Epidermal melanocyte (primary cell): Measurements from ENCODE around the gene HOGA1.
"Not testable (repeated sequence)": the region's sequence is repeated elsewhere in the genome, so short reads cannot be mapped to it uniquely, and the experiment has no call there.

Experiments
- DNase-seq: peaks from one replicate; pipeline ENCODE4 v3.0.0; 2011; ENCODE audit warnings: low spot score; ENCODE audit not compliant: insufficient read length

HOGA1 gene

GRCh38 chr10:97648562-97649404 is 64.6 kb downstream of the HOGA1 start:
- DNase-seq = peak; percentile 41

DNA sequence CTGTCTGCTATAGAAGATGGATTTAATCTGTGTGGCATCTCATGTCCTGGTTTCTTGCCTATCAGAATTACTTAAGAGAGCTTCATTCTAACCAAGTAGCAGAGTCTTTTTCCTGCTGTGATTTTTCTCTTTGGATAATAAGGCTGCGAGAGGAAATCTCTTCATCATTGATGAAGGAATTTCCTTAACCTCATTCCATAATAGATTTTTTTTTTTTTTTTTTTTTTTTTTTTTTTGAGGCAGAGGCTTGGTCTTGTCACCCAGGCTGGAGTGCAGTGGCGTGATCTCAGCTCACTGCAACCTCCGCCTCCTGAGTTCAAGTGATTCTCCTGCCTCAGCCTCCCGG is 65.2 kb downstream of the HOGA1 start:
- not testable (repeated sequence) for DNase-seq

GRCh38 chr10:97650726-97651125 is 66.5 kb downstream of the HOGA1 start:
- no peak for DNase-seq

- DNase-seq = no peak
These were observed 67.6 kb downstream of the HOGA1 start for GRCh38 chr10:97651773-97652172.

GRCh38 chr10:97656777-97657176 is 72.6 kb downstream of the HOGA1 start:
- DNase-seq = no peak

GRCh38 chr10:97659589-97659988 is 75.4 kb downstream of the HOGA1 start:
- DNase-seq = no peak
